Measurements from ENCODE around the gene TH.
A peak's percentile ranks its signal among the peaks of the same experiment; 100 is the strongest.

Gene TH

GRCh38 chr11:2207773-2208621, 36.4 kb upstream of the TH start:
- no peak for DNase-seq
- Histone ChIP-seq H3K4ac (ENCODE audit: low read depth in 1 of 2, low read length in 2 of 2) (no peak overlapping the region), H3K4me3 (ENCODE audit: insufficient read depth in 1 of 2, low read depth in 1 of 2, low read length in 2 of 2) (no peak overlapping the region), H3K27ac (ENCODE audit: low read length, poor library complexity, severe bottlenecking) (no peak overlapping the region), H3K79me1 (replicated peaks; ENCODE audit: low read length, poor library complexity, severe bottlenecking) (no peaks in the 10 kb centered on the region), H3K27me3 (ENCODE audit: control insufficient read depth in 1 of 2, insufficient read depth in 1 of 2, low read length in 2 of 2) (peaks cover 12 to 24% of the 10 kb centered on the region in 2 experiments), H3K4me2 (ENCODE audit: low read length, poor library complexity, severe bottlenecking) (no peak overlapping the region), H3K9ac (ENCODE audit: low read length) (no peak overlapping the region), H3K4me1 (ENCODE audit: control insufficient read depth, insufficient read depth, low read depth, low read length) (peaks cover 49% of the 10 kb centered on the region), H3K36me3 (ENCODE audit: control insufficient read depth in 1 of 2, insufficient read depth in 2 of 2, low read depth in 1 of 2, low read length in 2 of 2) (peaks cover 0 to 2% of the 10 kb centered on the region in 2 experiments), H2AFZ (ENCODE audit: low read depth, low read length) (no peak overlapping the region), H2BK120ac (ENCODE audit: low read depth, low read length) (no peak overlapping the region), H4K91ac (ENCODE audit: low read length) (no peak overlapping the region), H4K8ac (ENCODE audit: low read length) (no peak overlapping the region), H2BK12ac (ENCODE audit: low read length in 2 of 2) (no peak overlapping the region), H3K23ac (ENCODE audit: low read length in 2 of 2) (no peak overlapping the region), H3K9me3 (ENCODE audit: control insufficient read depth, low read length) (peaks cover 5% of the 10 kb centered on the region), H2AK5ac (ENCODE audit: low read length, severe bottlenecking) (no peak overlapping the region), H3K18ac (ENCODE audit: low read depth in 1 of 2, low read length in 2 of 2) (no peak overlapping the region), H2BK5ac (ENCODE audit: low read depth, low read length, poor library complexity, severe bottlenecking) (no peak overlapping the region), H2BK15ac (ENCODE audit: low read depth, poor library complexity, severe bottlenecking) (no peak overlapping the region), H3K14ac (ENCODE audit: low read length in 2 of 2) (peak overlapping the region in 1 of 2 experiments; percentile 7)
- WGBS = 71% methylated on average over 24 of the region's 24 CpGs

- H3K23ac ChIP-seq (ENCODE audit: low read length in 2 of 2) = no peak overlapping the region
- H3K18ac ChIP-seq (ENCODE audit: low read depth in 1 of 2, low read length in 2 of 2) = no peak overlapping the region
- H2AFZ ChIP-seq (ENCODE audit: low read depth, low read length) = no peak overlapping the region
- peaks cover 41% of the 10 kb centered on the region for H3K4me1 ChIP-seq (ENCODE audit: control insufficient read depth, insufficient read depth, low read depth, low read length)
- WGBS = 87% methylated on average over 11 of the region's 11 CpGs
- H2BK15ac ChIP-seq (ENCODE audit: low read depth, poor library complexity, severe bottlenecking) = no peak overlapping the region
- H3K4me2 ChIP-seq (ENCODE audit: low read length, poor library complexity, severe bottlenecking) = no peak overlapping the region
- no peak overlapping the region for H2BK12ac ChIP-seq (ENCODE audit: low read length in 2 of 2)
- H3K14ac ChIP-seq (ENCODE audit: low read length in 2 of 2) = no peak overlapping the region
- H3K4ac ChIP-seq (ENCODE audit: low read depth in 1 of 2, low read length in 2 of 2) = no peak overlapping the region
- H2BK5ac ChIP-seq (ENCODE audit: low read depth, low read length, poor library complexity, severe bottlenecking) = no peak overlapping the region
- no peak overlapping the region for H3K9ac ChIP-seq (ENCODE audit: low read length)
- peaks cover 5% of the 10 kb centered on the region for H3K9me3 ChIP-seq (ENCODE audit: control insufficient read depth, low read length)
- H4K91ac ChIP-seq (ENCODE audit: low read length) = no peak overlapping the region
- no peak overlapping the region for H4K8ac ChIP-seq (ENCODE audit: low read length)
- no peak for DNase-seq
- no peak overlapping the region for H3K27ac ChIP-seq (ENCODE audit: low read length, poor library complexity, severe bottlenecking)
- peaks cover 0 to 2% of the 10 kb centered on the region in 2 experiments for H3K36me3 ChIP-seq (ENCODE audit: control insufficient read depth in 1 of 2, insufficient read depth in 2 of 2, low read depth in 1 of 2, low read length in 2 of 2)
- H3K79me1 ChIP-seq (replicated peaks; ENCODE audit: low read length, poor library complexity, severe bottlenecking) = no peaks in the 10 kb centered on the region
- no peak overlapping the region for H2AK5ac ChIP-seq (ENCODE audit: low read length, severe bottlenecking)
- peaks cover 12 to 21% of the 10 kb centered on the region in 2 experiments for H3K27me3 ChIP-seq (ENCODE audit: control insufficient read depth in 1 of 2, insufficient read depth in 1 of 2, low read length in 2 of 2)
- peak overlapping the region in 1 of 2 experiments; percentile 1 for H3K4me3 ChIP-seq (ENCODE audit: insufficient read depth in 1 of 2, low read depth in 1 of 2, low read length in 2 of 2)
- H2BK120ac ChIP-seq (ENCODE audit: low read depth, low read length) = no peak overlapping the region
Observed at GRCh38 chr11:2207212-2207611, 35.6 kb upstream of the TH start.

- Histone ChIP-seq H2BK12ac (ENCODE audit: low read length in 2 of 2) (no peak overlapping the region), H2AFZ (ENCODE audit: low read depth, low read length) (no peak overlapping the region), H3K4me3 (ENCODE audit: insufficient read depth in 1 of 2, low read depth in 1 of 2, low read length in 2 of 2) (no peak overlapping the region), H2BK120ac (ENCODE audit: low read depth, low read length) (no peak overlapping the region), H3K4ac (ENCODE audit: low read depth in 1 of 2, low read length in 2 of 2) (no peak overlapping the region), H2BK15ac (ENCODE audit: low read depth, poor library complexity, severe bottlenecking) (no peak overlapping the region), H2AK5ac (ENCODE audit: low read length, severe bottlenecking) (no peak overlapping the region), H3K4me1 (ENCODE audit: control insufficient read depth, insufficient read depth, low read depth, low read length) (peaks cover 34% of the 10 kb centered on the region), H4K91ac (ENCODE audit: low read length) (no peak overlapping the region), H3K79me1 (replicated peaks; ENCODE audit: low read length, poor library complexity, severe bottlenecking) (no peaks in the 10 kb centered on the region), H3K18ac (ENCODE audit: low read depth in 1 of 2, low read length in 2 of 2) (no peak overlapping the region), H4K8ac (ENCODE audit: low read length) (no peak overlapping the region), H3K9me3 (ENCODE audit: control insufficient read depth, low read length) (peaks cover 5% of the 10 kb centered on the region), H3K9ac (ENCODE audit: low read length) (no peak overlapping the region), H3K4me2 (ENCODE audit: low read length, poor library complexity, severe bottlenecking) (no peak overlapping the region), H3K27ac (ENCODE audit: low read length, poor library complexity, severe bottlenecking) (no peak overlapping the region), H2BK5ac (ENCODE audit: low read depth, low read length, poor library complexity, severe bottlenecking) (no peak overlapping the region), H3K14ac (ENCODE audit: low read length in 2 of 2) (no peak overlapping the region), H3K27me3 (ENCODE audit: control insufficient read depth in 1 of 2, insufficient read depth in 1 of 2, low read length in 2 of 2) (peaks cover 18 to 31% of the 10 kb centered on the region in 2 experiments), H3K36me3 (ENCODE audit: control insufficient read depth in 1 of 2, insufficient read depth in 2 of 2, low read depth in 1 of 2, low read length in 2 of 2) (peaks cover 0 to 2% of the 10 kb centered on the region in 2 experiments), H3K23ac (ENCODE audit: low read length in 2 of 2) (no peak overlapping the region)
- no peak for DNase-seq
- WGBS = 86% methylated on average over 10 of the region's 12 CpGs
Observed at GRCh38 chr11:2205981-2206690, 34.5 kb upstream of the TH start.

- WGBS = 85% methylated on average over 1 of the region's 1 CpG
Observed at GRCh38 chr11:2205214-2205720, 33.7 kb upstream of the TH start.

More at GRCh38 chr11:2205214-2205720, 33.7 kb upstream of the TH start:
- H3K4me3 ChIP-seq (ENCODE audit: insufficient read depth in 1 of 2, low read depth in 1 of 2, low read length in 2 of 2) = no peak overlapping the region
- H2AK5ac ChIP-seq (ENCODE audit: low read length, severe bottlenecking) = no peak overlapping the region
- H2BK5ac ChIP-seq (ENCODE audit: low read depth, low read length, poor library complexity, severe bottlenecking) = no peak overlapping the region
- no peak overlapping the region for H3K18ac ChIP-seq (ENCODE audit: low read depth in 1 of 2, low read length in 2 of 2)
- H3K23ac ChIP-seq (ENCODE audit: low read length in 2 of 2) = no peak overlapping the region
- H3K14ac ChIP-seq (ENCODE audit: low read length in 2 of 2) = no peak overlapping the region
- no peak overlapping the region for H3K9ac ChIP-seq (ENCODE audit: low read length)
- peaks cover 26% of the 10 kb centered on the region for H3K4me1 ChIP-seq (ENCODE audit: control insufficient read depth, insufficient read depth, low read depth, low read length)
- peaks cover 0 to 2% of the 10 kb centered on the region in 2 experiments for H3K36me3 ChIP-seq (ENCODE audit: control insufficient read depth in 1 of 2, insufficient read depth in 2 of 2, low read depth in 1 of 2, low read length in 2 of 2)
- no peak overlapping the region for H3K27ac ChIP-seq (ENCODE audit: low read length, poor library complexity, severe bottlenecking)
- no peak overlapping the region for H2BK12ac ChIP-seq (ENCODE audit: low read length in 2 of 2)
- no peak overlapping the region for H4K8ac ChIP-seq (ENCODE audit: low read length)
- no peak for DNase-seq
- H4K91ac ChIP-seq (ENCODE audit: low read length) = no peak overlapping the region
- no peaks in the 10 kb centered on the region for H3K79me1 ChIP-seq (replicated peaks; ENCODE audit: low read length, poor library complexity, severe bottlenecking)
- H3K4ac ChIP-seq (ENCODE audit: low read depth in 1 of 2, low read length in 2 of 2) = no peak overlapping the region
- H3K4me2 ChIP-seq (ENCODE audit: low read length, poor library complexity, severe bottlenecking) = no peak overlapping the region
- H2AFZ ChIP-seq (ENCODE audit: low read depth, low read length) = no peak overlapping the region
- peaks cover 22 to 31% of the 10 kb centered on the region in 2 experiments for H3K27me3 ChIP-seq (ENCODE audit: control insufficient read depth in 1 of 2, insufficient read depth in 1 of 2, low read length in 2 of 2)
- no peak overlapping the region for H2BK15ac ChIP-seq (ENCODE audit: low read depth, poor library complexity, severe bottlenecking)
- H2BK120ac ChIP-seq (ENCODE audit: low read depth, low read length) = no peak overlapping the region
- H3K9me3 ChIP-seq (ENCODE audit: control insufficient read depth, low read length) = peaks cover 5% of the 10 kb centered on the region

Measured in mesenchymal stem cell (in vitro differentiated cells and primary cell).